SIG-M5 treated with dmso at 0.1 percent for 504 hours (cell line): ENCODE measurements around the gene CALM1.
"Not testable (repeated sequence)": the region's sequence is repeated elsewhere in the genome, so short reads cannot be mapped to it uniquely, and the experiment has no call there.

Source experiments
- DNase-seq: peaks from one replicate; lab custom pipeline; 2025; ENCODE audit not compliant: unreplicated experiment; lab: John Stamatoyannopoulos, UW

The CALM1 gene

GRCh38 chr14:90383126-90383730, 13.6 kb upstream of the CALM1 start:
- DNase-seq: peak; percentile 98

DNA sequence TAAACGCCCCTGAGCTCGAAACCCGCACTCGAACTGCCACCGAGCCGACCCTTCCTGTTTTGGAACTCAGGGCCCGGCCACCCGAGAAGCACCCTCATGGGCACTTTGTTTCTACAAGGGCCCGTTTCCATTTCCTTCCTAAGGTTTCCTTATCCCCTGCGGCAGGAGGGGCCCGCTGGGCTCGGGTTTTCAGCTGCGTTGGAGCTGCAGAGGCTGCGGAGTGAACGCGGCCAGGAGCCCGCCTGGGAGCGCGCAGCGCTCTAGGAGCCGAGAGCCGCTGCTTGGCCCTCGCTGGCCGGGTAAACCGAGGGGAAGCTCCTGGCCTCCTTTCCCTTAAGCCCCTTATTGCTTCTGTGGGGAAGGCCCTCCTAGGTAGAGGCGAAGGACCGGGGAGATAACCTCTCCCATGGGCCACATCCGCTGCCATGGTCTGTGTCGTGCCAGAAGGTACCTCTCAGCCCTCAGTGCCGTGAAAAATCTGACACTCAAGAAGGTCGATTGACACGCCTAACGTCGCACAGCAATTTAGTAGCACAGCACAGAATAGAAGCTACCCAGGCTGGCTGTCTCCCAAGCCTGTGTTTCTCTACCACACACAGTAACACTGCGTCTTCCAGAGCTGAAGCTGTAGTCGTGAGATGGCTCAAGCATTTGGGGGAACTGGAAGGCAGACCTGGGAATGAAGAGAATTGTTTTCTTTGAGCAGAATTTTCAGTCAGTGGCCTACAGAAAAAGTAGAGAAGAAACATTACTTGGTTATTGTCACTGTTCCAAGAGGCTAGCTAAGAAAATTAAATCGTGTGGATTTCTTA, 12.9 kb upstream of the CALM1 start:
- DNase-seq: no peak

- no peak for DNase-seq
Measured at GRCh38 chr14:90384543-90384911, 12.3 kb upstream of the CALM1 start.

DNA sequence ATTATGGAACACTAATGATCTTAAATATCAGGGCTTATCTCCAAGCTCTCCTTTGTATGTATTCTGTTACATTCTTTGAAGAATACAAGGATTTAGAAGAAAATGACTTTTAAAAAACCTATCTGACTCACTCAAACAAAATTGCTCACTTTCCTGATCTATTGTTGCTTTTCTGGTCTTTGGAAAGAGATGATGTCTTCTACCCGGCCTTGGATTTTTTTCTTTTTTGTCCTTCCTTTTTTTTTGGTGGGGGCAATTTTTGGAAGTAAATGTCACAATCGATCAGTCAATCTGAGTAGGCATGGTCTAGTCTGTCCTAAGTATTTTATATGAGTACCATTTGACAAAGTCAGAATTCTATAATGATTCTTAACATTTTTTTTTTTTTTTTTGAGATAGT, 10.5 kb upstream of the CALM1 start:
- DNase-seq: no peak

DNA sequence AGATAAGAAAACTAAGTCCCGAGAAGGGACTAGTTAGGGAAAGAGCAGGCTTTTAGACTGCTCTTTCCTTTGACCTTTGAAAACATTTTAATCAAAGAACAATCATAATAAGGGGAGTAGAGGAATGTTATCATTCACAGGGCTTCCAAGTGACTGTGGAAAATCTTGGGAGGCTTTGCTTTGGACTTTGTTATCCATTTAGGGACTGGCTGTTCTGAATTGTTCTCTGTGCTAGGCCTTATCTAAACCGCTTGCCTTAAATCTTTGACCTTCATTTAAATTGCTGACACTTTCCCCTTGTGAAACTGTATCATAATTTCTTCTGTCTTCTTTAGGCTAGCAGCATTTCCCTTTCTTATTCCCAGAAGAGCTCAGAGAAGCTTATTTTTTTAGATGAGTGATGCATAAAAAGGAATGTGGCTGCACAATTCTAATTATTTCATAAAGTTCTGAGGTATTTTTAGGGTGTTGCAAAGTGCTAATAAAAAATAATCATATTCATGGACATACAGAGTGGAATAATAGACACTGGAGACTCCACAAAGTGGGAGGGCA, 9.5 kb upstream of the CALM1 start:
- no peak for DNase-seq

GRCh38 chr14:90388437-90388836, 8.4 kb upstream of the CALM1 start:
- DNase-seq: no peak

- DNase-seq: no peak
Measured at GRCh38 chr14:90388982-90389381, 7.8 kb upstream of the CALM1 start.

GRCh38 chr14:90393966-90394365, 2.9 kb upstream of the CALM1 start:
- DNase-seq: no peak

GRCh38 chr14:90394782-90395181, 2.0 kb upstream of the CALM1 start:
- DNase-seq: not testable (repeated sequence)

DNA sequence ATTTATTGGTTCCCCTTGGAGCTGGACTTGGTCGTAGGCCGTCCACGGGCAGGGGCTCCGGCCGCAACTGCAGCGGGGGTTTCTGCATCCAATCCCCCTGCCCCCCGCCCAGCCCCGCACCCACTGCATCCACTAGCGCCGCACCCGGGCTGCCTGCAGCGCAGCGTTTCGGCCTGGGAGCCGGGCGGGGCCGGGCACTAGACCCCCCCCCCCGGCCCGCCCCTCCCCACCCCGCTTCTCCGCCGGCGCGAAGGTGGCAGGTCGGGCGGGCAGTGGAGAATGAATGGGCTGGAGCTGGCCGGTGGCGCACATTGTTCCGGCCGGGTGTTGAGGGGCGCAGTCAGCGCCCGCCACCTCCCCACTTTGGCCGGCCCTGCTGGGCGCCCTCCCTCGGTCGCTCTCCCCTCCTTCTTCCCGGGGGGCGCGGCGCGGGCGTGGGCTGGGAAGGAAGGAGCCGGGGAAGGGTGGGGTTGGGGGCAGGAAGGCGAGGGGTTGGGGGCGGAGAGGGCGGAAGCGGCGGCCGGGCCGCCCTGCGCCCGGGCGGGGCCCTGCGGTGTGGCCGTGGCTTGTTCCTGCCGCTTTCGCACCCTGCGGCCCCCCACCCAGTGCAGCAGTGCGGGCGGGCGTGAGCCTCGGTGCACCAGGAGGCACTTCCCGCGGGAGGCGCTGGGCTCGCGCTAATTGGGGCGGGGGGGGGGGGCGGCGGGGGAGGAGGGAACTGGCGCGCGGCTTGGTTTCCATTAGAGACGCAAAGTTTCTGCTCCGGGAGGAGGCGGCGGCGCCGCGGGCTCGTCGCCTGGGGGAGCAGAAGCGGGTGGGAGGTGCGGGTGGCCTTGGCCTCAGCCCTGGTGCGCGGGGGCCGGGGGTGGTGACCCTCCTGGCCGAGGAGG, 841 bp downstream of the CALM1 start:
- peak; percentile 67 for DNase-seq

GRCh38 chr14:90398315-90398839, 1.5 kb downstream of the CALM1 start:
- DNase-seq: peak; percentile 59

DNA sequence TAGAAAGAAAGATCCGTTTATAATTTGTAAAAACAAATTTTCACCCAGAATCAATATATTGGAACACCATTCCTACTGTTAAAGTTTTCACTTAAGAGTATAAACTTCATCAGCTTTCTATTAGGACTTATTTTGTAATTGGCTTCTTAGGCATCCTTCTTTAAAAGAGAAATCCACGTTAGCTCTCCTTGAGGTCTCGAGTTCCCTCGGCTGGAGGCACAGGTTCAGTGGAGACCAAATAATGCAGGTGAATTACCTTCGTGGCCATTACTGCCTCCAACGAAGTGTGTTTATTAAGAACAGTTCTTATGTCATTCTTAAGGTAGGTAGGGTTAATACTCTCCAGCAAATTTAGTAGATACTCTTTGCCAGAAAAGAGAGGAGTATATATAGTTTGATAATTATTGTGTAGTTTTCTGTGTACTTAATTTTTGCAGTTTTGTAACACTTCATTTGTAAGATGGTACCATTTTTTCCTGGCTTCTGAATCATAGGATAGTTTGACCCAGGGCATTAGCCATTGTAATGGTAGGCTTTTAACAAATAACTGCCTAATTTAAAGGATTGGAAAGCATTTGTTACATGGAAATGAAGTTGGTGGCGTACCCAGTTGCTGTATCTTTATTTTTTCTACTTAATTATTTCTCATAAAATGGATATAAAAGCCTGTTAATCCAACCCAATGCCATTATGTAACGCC, 2.2 kb downstream of the CALM1 start:
- DNase-seq: no peak

DNA sequence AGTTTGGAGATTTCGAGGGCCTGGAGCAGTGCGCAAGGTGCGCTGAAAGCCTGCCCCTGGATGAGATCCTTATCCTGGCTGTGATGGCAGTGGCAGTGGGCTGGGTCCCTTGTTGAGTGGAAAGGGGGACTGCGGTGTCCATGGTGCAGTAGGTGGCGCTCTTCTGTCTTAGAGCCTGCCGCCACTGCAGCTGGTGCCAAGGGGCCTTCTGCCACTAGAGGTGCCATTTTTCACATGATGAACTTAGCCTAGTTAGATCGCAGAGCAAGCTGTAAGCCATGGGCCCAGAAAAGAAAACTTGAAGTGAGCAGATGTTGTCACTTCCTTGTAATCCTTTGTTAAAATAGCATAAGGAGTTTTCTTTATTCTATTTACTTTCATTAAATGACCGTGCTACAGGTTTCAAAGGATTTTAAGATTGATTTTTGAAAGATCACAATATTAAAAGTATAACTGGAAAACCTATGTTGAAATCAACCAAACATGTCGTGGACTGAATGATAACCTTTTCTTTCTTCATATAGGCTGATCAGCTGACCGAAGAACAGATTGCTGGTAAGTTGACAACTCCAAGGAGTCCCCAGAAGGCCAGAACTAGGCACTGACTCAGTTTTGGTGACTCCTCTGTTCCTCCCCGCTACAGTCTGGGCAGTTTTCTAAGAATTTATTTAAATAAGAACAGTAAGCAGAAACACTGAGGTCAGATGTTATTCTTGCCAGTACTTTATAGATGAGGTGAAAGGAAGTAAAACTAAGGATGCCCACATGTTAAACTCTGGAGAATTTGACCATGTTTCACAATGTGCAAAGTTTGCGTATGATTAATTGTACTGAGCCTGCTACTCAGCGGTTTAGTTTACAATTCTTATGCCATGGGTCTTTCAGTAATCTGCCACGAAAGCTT, 3.0 kb downstream of the CALM1 start:
- DNase-seq: peak; percentile 95

GRCh38 chr14:90400904-90401561, 4.2 kb downstream of the CALM1 start:
- no peak for DNase-seq

DNA sequence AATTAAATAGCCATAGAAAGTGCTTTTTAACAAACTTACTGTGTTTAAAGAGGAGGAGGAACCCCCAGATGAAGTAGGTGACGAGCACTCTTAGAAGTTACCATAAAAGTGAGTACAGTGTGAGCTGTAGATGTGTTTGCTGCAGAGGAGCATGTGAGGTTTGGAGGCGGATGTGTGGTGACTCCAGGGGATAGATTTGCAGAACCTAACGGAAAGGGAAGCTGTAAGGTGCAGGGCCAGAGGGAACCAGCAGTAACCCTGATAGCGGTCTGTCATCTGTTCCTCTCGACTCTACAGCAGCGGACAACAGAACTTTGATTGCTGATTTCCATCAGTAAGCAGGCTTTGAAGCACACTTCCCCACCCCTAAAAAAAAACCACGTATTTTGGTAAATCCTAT, 5.2 kb downstream of the CALM1 start:
- DNase-seq: no peak

- DNase-seq: no peak
Measured at GRCh38 chr14:90403065-90403464, 6.2 kb downstream of the CALM1 start.

GRCh38 chr14:90405101-90405500, 8.3 kb downstream of the CALM1 start:
- DNase-seq: no peak

GRCh38 chr14:90405755-90406154, 8.9 kb downstream of the CALM1 start:
- no peak for DNase-seq

GRCh38 chr14:90406384-90406798, 9.6 kb downstream of the CALM1 start:
- DNase-seq: no peak
